ENCODE measurements around the gene BARHL1. TPM values are rescaled to one million over a fixed set of nuclear protein-coding genes. Genes with fewer than 3 reads are reported as not detected.

BARHL1 gene
- total and polyA plus RNA-seq, 2 donors (not counting 3 experiments of a cell fraction or from before 2014, with no cell fraction given): not detected

DNA sequence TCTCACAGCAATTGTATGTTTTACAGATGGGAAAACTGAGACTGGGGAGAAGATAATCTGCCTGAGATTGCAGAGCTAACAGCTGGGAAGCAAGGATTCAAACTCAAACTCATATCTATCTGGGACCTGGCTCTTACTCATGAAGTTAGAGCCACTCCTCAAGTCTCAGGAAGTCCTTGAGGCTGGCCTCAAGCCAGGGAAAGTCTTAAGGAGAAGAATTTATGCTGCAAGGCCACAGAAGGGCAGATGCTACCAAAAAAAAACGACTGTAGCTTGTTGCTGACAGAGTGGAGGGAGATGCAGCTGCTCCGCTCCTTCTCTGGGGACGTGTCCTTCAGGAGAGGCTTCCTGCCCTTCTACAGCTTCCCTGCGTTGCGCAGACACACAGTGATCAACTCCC lies 39.8 kb downstream of the BARHL1 start:
- Histone ChIP-seq H3K27ac (ENCODE audit: insufficient read depth, low read depth, low read length) (no peak overlapping the region), H3K27me3 (ENCODE audit: control insufficient read depth in 2 of 2, insufficient read depth in 2 of 2, low read length in 2 of 2) (no peaks in the 10 kb centered on the region), H3K9me1 (replicated peaks; ENCODE audit: control insufficient read depth, extremely low read depth, insufficient read depth, low read length) (no peaks in the 10 kb centered on the region), H3K4me2 (ENCODE audit: insufficient read depth, low read length) (no peak overlapping the region), H3K9ac (replicated peaks; ENCODE audit: extremely low read depth, insufficient read depth, low read length) (no peak overlapping the region), H2AFZ (ENCODE audit: low read depth, low read length) (no peak overlapping the region), H3K36me3 (ENCODE audit: control insufficient read depth in 2 of 2, extremely low read depth in 1 of 2, insufficient read depth in 2 of 2, low read length in 2 of 2) (peaks cover 3 to 7% of the 10 kb centered on the region in 2 experiments), H3K4me1 (ENCODE audit: control insufficient read depth, extremely low read depth, insufficient read depth, low read length) (no peaks in the 10 kb centered on the region), H3K9me3 (replicated peaks; ENCODE audit: control insufficient read depth, insufficient read depth, low read length) (no peaks in the 10 kb centered on the region), H3K79me2 (ENCODE audit: control insufficient read depth, insufficient read depth, low read length) (no peaks in the 10 kb centered on the region), H3K4me3 (replicated peaks in 1 of 3; ENCODE audit: insufficient read depth in 1 of 3, low read depth in 1 of 3, low read length in 3 of 3) (no peak overlapping the region), H4K20me1 (replicated peaks; ENCODE audit: control insufficient read depth, extremely low read depth, insufficient read depth, low read length) (no peaks in the 10 kb centered on the region)
- dilution Hi-C loops (cut with MboI; ENCODE audit: extremely low pct_ligation_motif_present, low sequenced_read_pairs): no loop called here
- peak; percentile 70 for FAIRE-seq
- DNase-seq (ENCODE audit: low read depth, low spot score): no peak
- ChIA-PET POLR2A (interaction anchor here (0.6 kb wide), 1 partner anchor 23 kb away, joined by 3 read pairs; no protein-coding TSS in a partner anchor), CTCF (interaction anchor here (0.7 to 1.2 kb wide), 3 partner anchors 10 to 157 kb away, joined by 3 read pairs; no protein-coding TSS in a partner anchor)
- intact Hi-C loops (cut with micrococcal nuclease): no loop called here
- no TSS peak for BruUV-seq (replicated peaks)
- TF ChIP-seq JUN (IDR thresholded peaks at IDR 0.05; ENCODE audit: borderline replicate concordance, insufficient read depth, insufficient read length, low read depth) (no peak), MYC (IDR thresholded peaks at IDR 0.05; ENCODE audit: low read depth, low read length) (no peak)

DNA sequence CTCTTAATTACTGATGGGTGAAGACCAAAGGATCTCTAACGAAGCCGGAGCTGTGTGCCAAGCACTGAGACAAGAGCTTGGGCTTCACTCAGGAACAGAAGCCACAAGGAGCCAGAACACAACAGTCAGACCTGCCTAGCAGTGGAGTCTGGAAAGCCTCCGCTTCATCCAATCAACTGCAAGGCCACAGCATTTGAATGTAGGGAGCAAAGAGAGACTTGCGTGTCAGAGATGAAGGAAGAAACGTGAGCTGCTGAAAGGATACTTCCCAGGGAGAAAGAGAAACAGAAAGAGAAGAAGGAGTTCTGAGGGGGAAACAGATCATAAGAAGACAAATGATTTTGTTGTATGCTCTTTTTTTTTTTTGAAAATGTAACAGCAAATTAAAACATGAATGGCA lies 43.9 kb downstream of the BARHL1 start:
- Histone ChIP-seq H4K20me1 (replicated peaks; ENCODE audit: control insufficient read depth, extremely low read depth, insufficient read depth, low read length) (no peaks in the 10 kb centered on the region), H3K9me1 (replicated peaks; ENCODE audit: control insufficient read depth, extremely low read depth, insufficient read depth, low read length) (no peaks in the 10 kb centered on the region), H3K4me2 (ENCODE audit: insufficient read depth, low read length) (no peak overlapping the region), H3K4me3 (replicated peaks in 1 of 3; ENCODE audit: insufficient read depth in 1 of 3, low read depth in 1 of 3, low read length in 3 of 3) (no peak overlapping the region), H3K4me1 (ENCODE audit: control insufficient read depth, extremely low read depth, insufficient read depth, low read length) (no peaks in the 10 kb centered on the region), H2AFZ (ENCODE audit: low read depth, low read length) (no peak overlapping the region), H3K9me3 (replicated peaks; ENCODE audit: control insufficient read depth, insufficient read depth, low read length) (no peaks in the 10 kb centered on the region), H3K79me2 (ENCODE audit: control insufficient read depth, insufficient read depth, low read length) (no peaks in the 10 kb centered on the region), H3K9ac (replicated peaks; ENCODE audit: extremely low read depth, insufficient read depth, low read length) (no peak overlapping the region), H3K36me3 (ENCODE audit: control insufficient read depth in 2 of 2, extremely low read depth in 1 of 2, insufficient read depth in 2 of 2, low read length in 2 of 2) (peaks cover 8 to 19% of the 10 kb centered on the region in 2 experiments), H3K27me3 (ENCODE audit: control insufficient read depth in 2 of 2, insufficient read depth in 2 of 2, low read length in 2 of 2) (no peaks in the 10 kb centered on the region), H3K27ac (ENCODE audit: insufficient read depth, low read depth, low read length) (no peak overlapping the region)
- no TSS peak for BruUV-seq (replicated peaks)
- ChIA-PET POLR2A (no interaction called here), CTCF (no interaction called here)
- FAIRE-seq: no peak
- dilution Hi-C loops (cut with MboI; ENCODE audit: extremely low pct_ligation_motif_present, low sequenced_read_pairs) (no loop called here), intact Hi-C loops (cut with micrococcal nuclease) (no loop called here)
- no peak for DNase-seq (ENCODE audit: low read depth, low spot score)
- TF ChIP-seq, protein P1, sequence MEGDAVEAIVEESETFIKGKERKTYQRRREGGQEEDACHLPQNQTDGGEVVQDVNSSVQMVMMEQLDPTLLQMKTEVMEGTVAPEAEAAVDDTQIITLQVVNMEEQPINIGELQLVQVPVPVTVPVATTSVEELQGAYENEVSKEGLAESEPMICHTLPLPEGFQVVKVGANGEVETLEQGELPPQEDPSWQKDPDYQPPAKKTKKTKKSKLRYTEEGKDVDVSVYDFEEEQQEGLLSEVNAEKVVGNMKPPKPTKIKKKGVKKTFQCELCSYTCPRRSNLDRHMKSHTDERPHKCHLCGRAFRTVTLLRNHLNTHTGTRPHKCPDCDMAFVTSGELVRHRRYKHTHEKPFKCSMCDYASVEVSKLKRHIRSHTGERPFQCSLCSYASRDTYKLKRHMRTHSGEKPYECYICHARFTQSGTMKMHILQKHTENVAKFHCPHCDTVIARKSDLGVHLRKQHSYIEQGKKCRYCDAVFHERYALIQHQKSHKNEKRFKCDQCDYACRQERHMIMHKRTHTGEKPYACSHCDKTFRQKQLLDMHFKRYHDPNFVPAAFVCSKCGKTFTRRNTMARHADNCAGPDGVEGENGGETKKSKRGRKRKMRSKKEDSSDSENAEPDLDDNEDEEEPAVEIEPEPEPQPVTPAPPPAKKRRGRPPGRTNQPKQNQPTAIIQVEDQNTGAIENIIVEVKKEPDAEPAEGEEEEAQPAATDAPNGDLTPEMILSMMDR (IDR thresholded peaks at IDR 0.05; ENCODE audit: extremely low read depth in 1 of 2, insufficient read depth in 1 of 2, low read depth in 1 of 2, low read length in 2 of 2): no peak
- TF ChIP-seq POLR2AphosphoS5 (IDR thresholded peaks at IDR 0.05; ENCODE audit: insufficient read depth, low read depth, low read length) (no peak), MYC (IDR thresholded peaks at IDR 0.05; ENCODE audit: low read depth, low read length) (no peak), FOS (IDR thresholded peaks at IDR 0.05; ENCODE audit: borderline replicate concordance, insufficient read depth, low read length) (no peak), GATA2 (IDR thresholded peaks at IDR 0.05; ENCODE audit: insufficient read depth, insufficient read length, low read depth, low read length) (no peak), POLR2A (IDR thresholded peaks at IDR 0.05; ENCODE audit: low read depth, low read length) (no peak), EZH2 (IDR thresholded peaks at IDR 0.05; ENCODE audit: borderline replicate concordance, low read depth, low read length, severe bottlenecking) (no peak), JUN (IDR thresholded peaks at IDR 0.05; ENCODE audit: borderline replicate concordance, insufficient read depth, insufficient read length, low read depth) (no peak)
- TF ChIP-seq, protein P2, sequence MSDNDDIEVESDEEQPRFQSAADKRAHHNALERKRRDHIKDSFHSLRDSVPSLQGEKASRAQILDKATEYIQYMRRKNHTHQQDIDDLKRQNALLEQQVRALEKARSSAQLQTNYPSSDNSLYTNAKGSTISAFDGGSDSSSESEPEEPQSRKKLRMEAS (IDR thresholded peaks at IDR 0.05; ENCODE audit: insufficient read depth, insufficient read length): no peak

Measured in endothelial cell of umbilical vein (primary cell).